Brain microvascular endothelial cell (primary cell): ENCODE results near the gene CERS4.
"Not testable (repeated sequence)": the region's sequence is repeated elsewhere in the genome, so short reads cannot be mapped to it uniquely, and the experiment has no call there.

ENCODE experiments used
- DNase-seq: peaks from one replicate; pipeline ENCODE4 v3.0.0-alpha.2; 2020
- H3K27ac ChIP-seq: fragments of 250-450 bp; sonication (Bioruptor Pico); 2 replicates; pipeline ENCODE4 v1.5.1; 2020; ENCODE audit warnings: mild to moderate bottlenecking, moderate library complexity
- H3K27me3 ChIP-seq: fragments of 250-450 bp; sonication (Bioruptor Pico); replicated peaks from 2 replicates; pipeline ENCODE4 v1.5.1; 2020; ENCODE audit warnings: mild to moderate bottlenecking
- H3K36me3 ChIP-seq: fragments of 250-450 bp; sonication (Bioruptor Pico); replicated peaks from 2 replicates; pipeline ENCODE4 v1.5.1; 2020; ENCODE audit warnings: mild to moderate bottlenecking
- H3K4me3 ChIP-seq: 2 replicates; pipeline ENCODE4 v1.5.1; 2011; ENCODE audit warnings: low read depth, mild to moderate bottlenecking, control low read depth, low read length, moderate library complexity
- in situ Hi-C: cut with HindIII; loops from 2 replicates; pipeline ENCODE4 v1.10.0; 2017; ENCODE audit warnings: low sequenced_read_pairs, low pct_ligation_motif_present
- TF ChIP-seq, protein P1 (sequence below): IDR thresholded peaks from 2 replicates; pipeline ENCODE4 v1.5.1; 2011; ENCODE audit warnings: low read depth, mild to moderate bottlenecking, moderate library complexity, low read length, control low read depth, inconsistent platforms; ENCODE audit errors: missing control alignments

The CERS4 gene

DNA sequence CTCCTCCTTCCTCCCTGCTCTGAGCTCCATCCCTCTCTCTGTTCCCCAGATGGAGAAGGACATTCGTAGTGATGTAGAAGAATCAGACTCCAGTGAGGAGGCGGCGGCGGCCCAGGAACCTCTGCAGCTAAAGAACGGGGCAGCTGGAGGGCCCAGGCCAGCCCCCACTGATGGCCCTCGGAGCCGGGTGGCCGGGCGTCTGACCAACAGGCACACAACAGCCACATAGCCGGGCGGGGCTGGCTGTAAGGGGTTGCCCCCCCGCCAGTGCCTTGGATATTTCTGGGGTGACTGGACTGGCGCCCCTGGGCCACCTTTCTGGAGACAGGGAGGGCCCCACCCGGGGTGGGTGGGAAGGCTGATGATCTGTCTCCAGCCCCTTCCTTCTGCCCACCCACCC lies 52.7 kb downstream of the CERS4 start:
- H3K27ac ChIP-seq: no peak overlapping the region
- no peaks in the 10 kb centered on the region for H3K36me3 ChIP-seq
- DNase-seq: no peak
- in situ Hi-C loops: no loop called here
- no peaks in the 10 kb centered on the region for H3K27me3 ChIP-seq
- H3K4me3 ChIP-seq: no peak overlapping the region
- TF ChIP-seq, protein P1, sequence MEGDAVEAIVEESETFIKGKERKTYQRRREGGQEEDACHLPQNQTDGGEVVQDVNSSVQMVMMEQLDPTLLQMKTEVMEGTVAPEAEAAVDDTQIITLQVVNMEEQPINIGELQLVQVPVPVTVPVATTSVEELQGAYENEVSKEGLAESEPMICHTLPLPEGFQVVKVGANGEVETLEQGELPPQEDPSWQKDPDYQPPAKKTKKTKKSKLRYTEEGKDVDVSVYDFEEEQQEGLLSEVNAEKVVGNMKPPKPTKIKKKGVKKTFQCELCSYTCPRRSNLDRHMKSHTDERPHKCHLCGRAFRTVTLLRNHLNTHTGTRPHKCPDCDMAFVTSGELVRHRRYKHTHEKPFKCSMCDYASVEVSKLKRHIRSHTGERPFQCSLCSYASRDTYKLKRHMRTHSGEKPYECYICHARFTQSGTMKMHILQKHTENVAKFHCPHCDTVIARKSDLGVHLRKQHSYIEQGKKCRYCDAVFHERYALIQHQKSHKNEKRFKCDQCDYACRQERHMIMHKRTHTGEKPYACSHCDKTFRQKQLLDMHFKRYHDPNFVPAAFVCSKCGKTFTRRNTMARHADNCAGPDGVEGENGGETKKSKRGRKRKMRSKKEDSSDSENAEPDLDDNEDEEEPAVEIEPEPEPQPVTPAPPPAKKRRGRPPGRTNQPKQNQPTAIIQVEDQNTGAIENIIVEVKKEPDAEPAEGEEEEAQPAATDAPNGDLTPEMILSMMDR: no peak

DNA sequence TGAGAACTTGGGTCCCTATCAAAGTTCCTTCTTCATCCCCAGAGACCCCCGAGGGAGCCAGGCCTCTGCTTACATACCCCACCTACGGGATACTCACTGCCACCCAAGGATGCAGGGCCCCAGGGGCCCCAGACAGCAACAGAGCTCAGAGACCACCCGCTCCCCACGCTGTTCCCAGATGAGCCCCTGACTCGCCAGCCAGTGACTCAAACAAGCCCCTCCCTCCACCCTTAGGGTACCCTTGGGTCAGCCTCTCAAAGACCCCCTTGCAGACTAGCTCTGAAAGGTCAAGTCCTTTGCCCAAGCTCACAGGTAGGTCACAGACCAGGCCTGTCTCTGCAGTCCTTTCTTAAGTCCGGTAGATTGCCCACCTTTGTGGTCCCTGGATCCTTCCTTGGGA lies 53.3 kb downstream of the CERS4 start:
- DNase-seq: no peak
- in situ Hi-C loops: no loop called here

DNA sequence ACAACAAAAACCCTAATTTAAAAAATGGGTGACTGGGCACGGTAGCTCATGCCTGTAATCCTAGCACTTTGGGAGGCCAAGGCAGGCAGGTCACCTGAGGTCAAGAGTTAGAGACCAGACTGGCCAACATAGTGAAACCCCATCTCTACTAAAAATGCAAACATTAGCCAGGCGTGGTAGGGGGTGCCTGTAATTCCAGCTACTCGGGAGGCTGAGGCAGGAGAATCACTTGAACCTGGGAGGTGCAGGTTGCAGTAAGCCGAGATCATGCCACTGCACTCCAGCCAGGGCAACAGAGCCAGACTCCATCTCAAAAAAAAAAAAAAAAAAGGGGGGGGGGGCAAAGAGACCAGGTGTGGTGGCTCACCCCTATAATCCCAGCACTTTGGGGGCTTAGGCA lies 55.1 kb downstream of the CERS4 start:
- H3K4me3 ChIP-seq, in situ Hi-C loops, H3K27me3 ChIP-seq, H3K36me3 ChIP-seq, H3K27ac ChIP-seq, DNase-seq: not testable (repeated sequence)

More for the DNA sequence above, 53.3 kb downstream of the CERS4 start:
- Histone ChIP-seq H3K36me3 (no peaks in the 10 kb centered on the region), H3K4me3 (no peak overlapping the region), H3K27me3 (no peaks in the 10 kb centered on the region), H3K27ac (no peak overlapping the region)
- TF ChIP-seq, protein P1: no peak

DNA sequence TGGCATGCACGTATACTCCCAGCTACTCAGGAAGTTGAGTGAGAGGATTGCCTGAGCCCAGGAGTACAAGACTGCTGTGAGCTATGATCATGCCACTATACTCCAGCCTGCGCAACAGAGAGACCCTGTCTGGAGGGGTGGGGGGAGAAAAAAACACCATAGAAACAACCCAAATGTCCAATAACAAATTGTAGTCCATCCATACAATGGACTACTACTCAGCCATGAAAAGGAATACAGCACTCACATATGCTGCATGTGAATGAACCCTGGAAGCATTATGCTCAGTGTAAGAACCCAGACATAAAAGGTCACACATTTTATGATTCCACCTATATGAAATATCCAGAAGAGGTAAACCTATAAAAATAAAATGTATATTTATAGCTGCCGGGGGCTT lies 56.7 kb downstream of the CERS4 start:
- no peak for DNase-seq
- in situ Hi-C loops: no loop called here
- Histone ChIP-seq H3K36me3 (no peaks in the 10 kb centered on the region), H3K4me3 (no peak overlapping the region), H3K27me3 (no peaks in the 10 kb centered on the region), H3K27ac (no peak overlapping the region)
- TF ChIP-seq, protein P1: no peak

DNA sequence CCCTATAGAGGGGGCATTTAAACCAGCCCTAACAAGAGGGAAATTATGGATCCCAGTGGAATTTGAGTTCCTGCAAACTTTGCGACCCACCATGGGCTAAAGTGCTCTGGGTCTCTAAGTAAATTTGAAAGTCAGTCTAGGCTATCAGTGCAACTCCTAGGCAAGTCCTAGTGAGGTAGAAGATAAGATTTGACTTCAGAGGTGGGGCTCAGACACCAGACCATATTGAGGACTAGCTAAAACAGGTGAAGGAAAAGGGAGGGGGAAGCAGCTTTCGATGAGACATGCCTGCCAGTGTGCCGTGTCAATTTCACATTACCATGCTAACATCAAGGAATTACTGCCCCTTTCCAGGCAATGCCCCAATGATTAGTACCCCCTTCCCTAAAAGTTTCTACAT lies 60.6 kb downstream of the CERS4 start:
- DNase-seq: no peak
- Histone ChIP-seq H3K36me3 (no peaks in the 10 kb centered on the region), H3K4me3 (no peak overlapping the region), H3K27me3 (no peaks in the 10 kb centered on the region), H3K27ac (no peak overlapping the region)
- TF ChIP-seq, protein P1: no peak
- in situ Hi-C loops: no loop called here

DNA sequence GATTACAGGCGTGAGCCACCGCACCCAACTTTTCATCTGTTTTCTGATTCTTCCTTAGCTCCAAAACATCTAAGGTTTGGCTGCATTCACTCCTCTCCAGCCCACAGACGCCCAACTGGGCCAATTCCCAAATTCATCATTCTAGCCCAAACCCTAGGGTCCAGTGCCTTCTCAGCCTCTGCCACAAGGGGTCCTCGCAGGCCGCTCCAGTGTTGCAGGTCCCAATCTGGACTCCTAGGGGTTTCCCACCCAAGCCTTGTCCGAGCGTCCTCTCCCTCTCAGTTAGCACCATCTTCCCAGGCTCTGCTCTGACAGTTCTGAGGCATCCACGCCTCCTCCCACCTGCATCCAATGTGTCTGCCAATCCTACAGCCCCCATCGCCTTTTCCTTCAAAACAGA lies 67.3 kb downstream of the CERS4 start:
- H3K36me3 ChIP-seq, DNase-seq, H3K4me3 ChIP-seq, in situ Hi-C loops, H3K27ac ChIP-seq, H3K27me3 ChIP-seq: not testable (repeated sequence)

DNA sequence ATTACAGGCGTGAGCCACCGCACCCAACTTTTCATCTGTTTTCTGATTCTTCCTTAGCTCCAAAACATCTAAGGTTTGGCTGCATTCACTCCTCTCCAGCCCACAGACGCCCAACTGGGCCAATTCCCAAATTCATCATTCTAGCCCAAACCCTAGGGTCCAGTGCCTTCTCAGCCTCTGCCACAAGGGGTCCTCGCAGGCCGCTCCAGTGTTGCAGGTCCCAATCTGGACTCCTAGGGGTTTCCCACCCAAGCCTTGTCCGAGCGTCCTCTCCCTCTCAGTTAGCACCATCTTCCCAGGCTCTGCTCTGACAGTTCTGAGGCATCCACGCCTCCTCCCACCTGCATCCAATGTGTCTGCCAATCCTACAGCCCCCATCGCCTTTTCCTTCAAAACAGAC lies 82.2 kb downstream of the CERS4 start:
- in situ Hi-C loops, H3K4me3 ChIP-seq, DNase-seq, H3K36me3 ChIP-seq, H3K27ac ChIP-seq, H3K27me3 ChIP-seq: not testable (repeated sequence)
